HG03097 (cell line): ENCODE data around the gene DNAJC16.
"Not testable (repeated sequence)": the region's sequence is repeated elsewhere in the genome, so short reads cannot be mapped to it uniquely, and the experiment has no call there.

Experiments used
- ATAC-seq: cut with Tn5 transposase; IDR thresholded peaks from one replicate; pipeline ENCODE4 v1.9.1; 2021; ENCODE audit not compliant: unreplicated experiment, low FRiP score

Gene DNAJC16

DNA sequence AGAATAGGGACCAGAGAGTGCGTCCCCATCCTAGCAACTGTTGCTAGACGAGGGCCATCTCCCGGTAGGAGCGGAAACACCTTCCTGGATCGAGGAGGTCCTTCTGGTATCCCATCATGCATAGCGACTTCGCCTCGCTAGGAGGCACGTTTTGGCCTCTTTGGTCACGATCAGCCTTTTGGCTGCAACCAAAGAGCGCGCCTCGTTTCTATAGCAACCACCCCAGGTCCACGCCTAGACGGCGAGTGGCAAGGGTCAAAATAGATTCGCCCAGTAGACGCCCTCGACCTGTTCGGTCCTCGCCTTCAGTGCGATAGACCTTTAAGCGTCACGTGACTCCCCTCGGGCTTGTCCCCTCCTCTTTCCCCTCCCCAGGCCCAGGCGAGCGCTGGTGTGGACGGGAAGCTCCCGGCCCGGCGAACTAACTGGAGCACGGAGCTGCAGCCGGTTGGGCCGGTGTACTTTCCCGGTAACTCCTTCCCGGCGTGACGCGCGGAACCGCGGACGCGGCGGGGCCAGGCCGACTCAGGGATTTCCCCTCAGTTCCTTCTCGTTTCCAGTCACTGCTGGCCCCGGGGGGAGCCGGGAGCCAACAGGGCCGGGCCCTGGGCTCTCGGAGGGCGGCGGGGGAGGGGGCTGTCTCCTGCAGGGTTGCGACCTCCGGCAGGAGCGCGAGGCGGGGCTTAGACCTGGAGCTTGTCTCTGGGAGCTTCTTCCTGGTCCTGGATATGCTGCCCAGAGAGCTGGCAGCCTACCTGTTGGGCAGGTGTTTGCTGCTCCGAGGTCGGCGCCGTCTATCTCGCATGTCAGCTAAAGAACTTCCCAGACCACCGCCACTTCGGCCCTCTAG lies at the start of gene DNAJC16:
Gene DNAJC16, plus strand, starts transcription at position 359 of the 850 bp plus-strand sequence. CDS start 2,258 bp downstream, outside the sequence.
- peak; percentile 66 for ATAC-seq

DNA sequence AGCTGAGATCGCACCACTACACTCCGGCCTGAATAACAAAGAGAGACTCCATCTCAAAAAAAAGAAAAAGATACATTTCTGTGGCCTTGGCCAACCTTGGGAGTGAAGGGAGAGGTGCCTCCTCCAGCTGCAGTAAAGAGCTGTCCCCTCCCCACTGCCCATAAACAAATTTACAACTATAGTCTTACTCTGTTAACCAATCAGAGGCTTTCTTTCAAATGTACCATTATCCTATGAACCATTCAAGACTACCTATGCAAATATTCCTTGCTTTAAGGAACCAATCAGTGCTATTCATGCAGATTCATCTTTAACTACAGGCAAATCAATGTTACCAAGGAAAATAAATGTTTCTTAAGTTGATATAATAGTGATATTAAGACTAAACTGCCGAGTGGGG lies 49.7 kb upstream of the DNAJC16 start:
- no peak for ATAC-seq

DNA sequence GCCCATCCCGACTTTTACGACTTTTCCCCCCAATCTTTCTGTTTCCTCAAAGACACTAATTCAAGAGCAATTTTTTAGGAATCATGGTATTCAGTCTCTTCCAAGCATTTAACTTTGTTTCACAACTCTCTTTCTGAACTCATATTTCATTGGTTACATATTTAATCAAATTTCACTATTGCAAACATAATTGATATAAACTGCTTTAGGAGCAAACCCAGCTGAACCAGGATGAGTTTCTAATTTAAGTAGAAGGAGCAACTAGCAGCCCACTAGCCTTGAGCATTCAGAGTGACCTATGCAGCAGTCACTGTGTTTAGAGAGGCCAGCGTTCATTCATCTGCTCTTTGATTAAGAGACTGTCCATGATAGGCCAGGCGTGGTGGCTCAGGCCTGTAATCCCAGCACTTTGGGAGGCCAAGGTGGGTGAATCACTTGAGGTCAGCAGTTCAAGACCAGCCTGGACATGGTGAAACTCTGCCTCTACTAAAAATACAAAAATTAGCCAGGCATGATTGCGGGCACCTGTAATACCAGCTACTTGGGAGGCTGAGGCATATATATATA lies 48.9 kb upstream of the DNAJC16 start:
- ATAC-seq, result no peak

DNA sequence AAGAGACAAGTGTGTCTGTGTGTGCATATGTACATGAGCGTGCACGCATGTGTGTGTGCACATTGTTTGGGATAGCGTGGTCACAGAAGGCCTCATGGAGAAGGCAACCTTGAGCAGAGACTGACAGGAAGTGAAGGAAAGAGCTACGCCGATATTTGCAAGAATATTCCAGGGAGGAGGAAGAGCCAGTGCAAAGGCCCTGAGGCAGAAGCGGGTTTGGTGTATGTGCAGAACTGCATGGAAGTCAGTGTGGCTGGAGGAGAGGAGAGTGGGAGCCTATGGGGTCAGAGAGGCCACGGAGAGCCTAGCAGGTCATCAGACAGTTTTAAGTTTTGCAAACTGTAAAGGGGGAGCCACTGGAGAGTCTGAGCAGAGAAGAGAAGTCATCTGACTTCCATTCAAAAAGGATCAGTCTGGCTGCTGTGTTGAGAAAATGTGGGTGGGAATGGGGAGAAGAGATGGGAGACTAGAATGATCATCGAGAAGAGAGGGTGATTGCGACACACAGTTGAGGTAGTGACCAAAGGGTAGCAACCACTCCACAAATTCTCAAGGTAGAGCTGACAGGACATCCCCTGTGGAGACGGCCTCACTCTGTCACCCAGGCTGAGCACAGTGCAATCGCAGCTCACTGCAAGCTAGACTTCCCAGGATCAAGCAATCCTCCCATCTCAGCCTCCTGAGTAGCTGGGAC lies 46.8 kb upstream of the DNAJC16 start:
- ATAC-seq, result no peak

DNA sequence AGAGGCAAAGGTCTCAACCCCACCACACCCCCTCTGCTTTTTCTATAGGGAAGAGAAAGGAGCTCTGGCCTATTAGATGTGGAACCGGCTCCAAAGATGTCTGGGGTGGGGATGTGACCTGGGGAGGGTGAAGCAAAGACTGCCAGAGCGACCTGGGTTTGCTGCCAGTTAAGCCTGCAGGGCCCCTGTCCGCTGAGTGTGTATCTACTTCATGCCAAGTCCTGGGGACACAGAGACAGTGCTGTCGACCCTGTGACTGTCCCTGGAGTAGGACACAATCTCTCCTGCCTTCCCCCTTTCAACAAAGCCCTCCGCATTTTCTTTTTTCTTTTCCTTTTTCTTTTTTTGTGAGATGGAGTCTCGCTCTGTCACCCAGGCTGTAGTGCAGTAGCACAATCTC lies 44.2 kb upstream of the DNAJC16 start:
- ATAC-seq, result not testable (repeated sequence)

DNA sequence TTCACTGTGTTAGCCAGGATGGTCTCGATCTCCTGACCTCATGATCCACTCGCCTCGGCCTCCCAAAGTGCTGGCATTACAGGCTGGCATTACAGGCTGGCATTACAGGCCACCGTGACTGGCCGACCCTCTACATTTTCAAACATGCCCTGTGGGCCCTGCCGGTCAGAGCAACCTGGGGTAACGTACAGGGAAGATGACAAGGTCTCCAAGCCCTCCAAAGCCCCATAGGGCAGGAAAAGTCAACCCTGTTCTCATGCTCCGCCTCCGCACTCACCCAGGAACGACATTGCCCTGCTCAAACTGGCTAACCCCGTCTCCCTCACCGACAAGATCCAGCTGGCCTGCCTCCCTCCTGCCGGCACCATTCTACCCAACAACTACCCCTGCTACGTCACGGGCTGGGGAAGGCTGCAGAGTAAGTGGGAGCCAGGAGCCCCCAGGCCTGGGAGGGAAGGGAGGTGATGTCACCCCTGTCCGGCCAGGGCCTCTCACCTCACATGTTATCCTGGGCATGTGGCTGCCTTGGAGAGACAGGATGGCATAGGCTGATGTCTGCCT lies 43.6 kb upstream of the DNAJC16 start:
- not testable (repeated sequence) for ATAC-seq

DNA sequence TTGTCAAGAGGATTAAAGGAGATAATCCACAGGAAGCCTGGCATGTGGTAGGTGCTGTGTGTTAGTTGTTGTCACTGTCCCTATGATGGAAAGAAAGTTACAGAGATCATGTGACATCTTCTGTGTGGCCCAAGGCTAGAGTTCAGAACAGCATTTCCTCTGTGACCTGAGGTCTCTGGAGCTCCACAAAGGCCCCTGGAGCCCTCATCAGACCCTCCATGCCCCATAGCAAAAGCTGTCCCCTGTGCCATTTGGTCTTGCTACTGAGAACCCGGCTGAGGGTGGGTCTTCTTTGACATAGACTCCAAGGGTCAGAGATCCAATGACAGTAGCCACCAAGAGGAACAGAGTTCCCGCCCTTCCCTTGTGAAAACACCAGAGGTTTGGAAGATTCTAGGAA lies 42.7 kb upstream of the DNAJC16 start:
- no peak for ATAC-seq

DNA sequence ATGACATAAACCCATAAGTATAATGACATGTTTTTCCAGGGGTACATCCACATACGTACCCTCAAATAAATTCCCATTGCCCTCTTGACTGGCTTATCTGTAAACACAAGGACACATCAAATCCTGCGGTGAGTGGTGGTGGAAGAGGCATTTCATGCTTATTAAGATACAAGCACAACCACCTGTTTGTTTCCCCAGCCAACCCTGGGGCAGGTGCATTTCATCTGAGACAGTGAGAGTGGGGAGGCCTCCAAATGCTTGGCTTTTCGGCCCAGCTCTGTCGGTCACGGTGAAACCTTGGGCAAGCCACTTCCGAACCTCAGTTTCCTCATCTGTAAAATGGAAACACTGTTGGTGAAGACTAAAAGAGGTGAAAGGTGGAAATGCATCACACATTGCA lies 42.2 kb upstream of the DNAJC16 start:
- not testable (repeated sequence) for ATAC-seq

DNA sequence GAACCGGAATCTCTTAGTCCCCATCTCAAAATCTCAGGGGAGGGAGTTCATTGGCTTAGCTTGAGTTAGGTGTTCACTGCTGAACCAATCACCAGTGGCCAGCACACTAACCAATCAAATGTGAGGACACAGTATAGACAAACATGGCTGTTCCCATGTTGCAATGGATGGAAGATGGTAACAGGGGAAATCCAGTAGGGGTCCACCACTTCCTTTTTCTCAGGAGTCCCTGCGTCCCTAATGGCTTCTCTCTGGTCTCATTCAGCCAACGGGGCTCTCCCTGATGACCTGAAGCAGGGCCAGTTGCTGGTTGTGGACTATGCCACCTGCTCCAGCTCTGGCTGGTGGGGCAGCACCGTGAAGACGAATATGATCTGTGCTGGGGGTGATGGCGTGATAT lies 41.0 kb upstream of the DNAJC16 start:
- no peak for ATAC-seq

DNA sequence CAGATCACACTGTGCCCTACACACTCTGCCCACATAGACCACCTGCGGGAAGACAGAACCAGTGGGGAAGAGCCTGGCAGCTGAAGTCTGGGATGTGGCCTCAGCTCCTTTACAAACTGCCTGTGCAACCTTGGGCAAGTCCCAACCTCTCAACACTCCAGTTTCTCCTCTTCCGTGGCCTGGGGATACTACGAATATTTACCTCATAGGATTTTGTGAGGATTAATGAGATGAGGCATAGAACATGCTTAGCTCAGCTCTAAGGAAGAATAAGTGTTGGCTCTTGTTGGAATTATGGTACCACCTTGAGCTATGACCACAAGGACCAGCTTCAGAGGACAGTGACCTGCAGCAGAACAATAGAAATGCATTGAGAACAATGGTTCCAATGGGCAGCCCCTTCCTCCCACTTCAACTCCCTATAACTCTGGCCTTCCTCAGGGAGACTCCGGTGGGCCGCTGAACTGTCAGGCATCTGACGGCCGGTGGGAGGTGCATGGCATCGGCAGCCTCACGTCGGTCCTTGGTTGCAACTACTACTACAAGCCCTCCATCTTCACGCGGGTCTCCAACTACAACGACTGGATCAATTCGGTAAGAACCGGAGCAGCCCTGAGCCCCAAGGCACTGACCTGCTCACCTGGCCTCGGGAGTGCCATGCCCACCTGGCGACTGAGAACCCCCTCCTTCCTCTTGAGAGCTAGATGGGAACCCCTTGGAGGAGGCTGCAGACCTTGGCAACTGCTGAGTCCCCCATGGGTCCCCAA lies 39.6 kb upstream of the DNAJC16 start:
- ATAC-seq, result not testable (repeated sequence)

DNA sequence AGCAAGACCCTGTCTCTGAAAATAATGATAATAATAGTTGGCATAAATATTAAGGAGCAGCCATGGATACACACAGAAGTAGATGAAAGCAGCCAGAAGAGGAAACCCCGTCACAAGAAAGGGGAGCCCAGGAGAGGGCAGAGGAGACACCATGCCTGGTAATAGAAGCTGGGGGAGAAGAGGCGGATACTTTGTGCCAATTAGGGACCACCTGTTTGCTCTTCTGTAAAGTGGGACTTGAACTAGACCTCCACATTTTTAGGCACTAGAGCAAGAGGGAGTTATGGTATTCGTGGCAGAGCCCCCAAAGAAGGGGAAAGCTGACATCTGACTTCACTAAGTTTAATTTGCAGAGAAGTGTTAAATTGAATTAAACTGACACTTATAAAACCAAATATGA lies 38.3 kb upstream of the DNAJC16 start:
- no peak for ATAC-seq

DNA sequence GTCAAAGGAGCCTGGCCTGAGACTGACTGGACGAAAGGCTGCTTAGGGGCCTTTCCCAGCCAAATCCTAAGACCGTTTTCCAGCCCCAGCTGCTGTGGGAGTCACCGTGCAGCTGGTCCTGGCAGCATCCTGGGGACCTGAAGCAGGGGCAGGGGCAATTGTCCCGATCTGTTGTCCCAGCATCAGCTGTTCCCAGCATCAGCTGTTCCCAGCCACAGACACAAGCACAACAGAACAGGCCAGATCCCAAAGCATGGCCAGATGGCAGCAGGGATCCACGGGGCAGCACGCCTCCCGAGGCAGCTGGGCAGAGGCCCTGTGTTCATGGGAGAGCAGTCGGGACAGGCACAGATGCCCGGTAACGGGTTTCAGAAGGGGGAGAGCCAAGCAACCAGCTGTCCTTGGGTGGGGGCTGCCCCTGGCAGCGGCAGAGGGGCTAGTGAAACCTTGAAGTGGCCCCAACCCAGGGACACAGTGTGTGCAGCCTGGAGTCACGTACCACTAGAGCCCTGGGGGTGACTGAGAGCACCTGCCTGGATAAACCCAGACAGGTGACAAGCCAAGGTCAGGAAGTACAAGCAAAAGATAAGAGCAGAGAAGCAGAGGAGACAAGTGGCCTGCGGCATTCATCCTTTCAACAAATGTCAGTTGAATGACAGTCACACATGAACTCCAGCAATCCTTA lies 37.5 kb upstream of the DNAJC16 start:
- no peak for ATAC-seq

DNA sequence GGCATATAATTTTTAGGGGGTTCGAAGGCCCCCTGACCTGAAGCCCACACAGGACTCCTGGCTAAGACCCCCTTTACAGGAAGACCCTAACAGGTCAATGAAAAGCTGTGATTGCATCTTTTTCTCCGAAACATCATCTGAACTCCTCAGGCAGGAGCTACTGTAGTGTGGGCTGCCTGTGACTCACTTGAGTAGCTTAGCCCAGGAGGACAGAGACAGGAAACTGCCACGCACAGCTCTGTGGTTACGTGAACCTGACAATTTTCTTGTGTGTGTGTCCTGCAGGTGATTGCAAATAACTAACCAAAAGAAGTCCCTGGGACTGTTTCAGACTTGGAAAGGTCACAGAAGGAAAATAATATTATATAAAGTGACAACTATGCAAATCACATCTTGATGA lies 35.6 kb upstream of the DNAJC16 start:
- ATAC-seq, result not testable (repeated sequence)

DNA sequence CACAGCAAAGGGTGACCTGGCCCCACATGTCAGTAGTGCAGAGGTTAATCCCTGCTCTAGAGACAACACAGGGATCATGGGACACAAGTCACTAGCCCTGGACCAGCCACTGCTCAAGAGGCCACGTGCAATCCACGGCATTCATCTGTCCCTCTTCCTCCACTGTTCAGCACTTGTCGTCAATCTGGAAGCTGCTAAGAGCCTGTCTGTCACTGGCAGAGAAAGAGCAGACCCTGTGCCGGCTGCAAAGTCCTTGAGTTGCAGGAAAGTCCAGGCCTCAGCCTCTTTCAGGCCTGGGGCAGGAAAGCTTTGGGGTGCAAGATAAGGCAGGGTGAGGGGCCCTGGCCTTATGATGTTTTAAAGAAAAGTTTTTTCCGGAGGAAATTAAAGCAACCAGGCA lies 34.1 kb upstream of the DNAJC16 start:
- no peak for ATAC-seq

DNA sequence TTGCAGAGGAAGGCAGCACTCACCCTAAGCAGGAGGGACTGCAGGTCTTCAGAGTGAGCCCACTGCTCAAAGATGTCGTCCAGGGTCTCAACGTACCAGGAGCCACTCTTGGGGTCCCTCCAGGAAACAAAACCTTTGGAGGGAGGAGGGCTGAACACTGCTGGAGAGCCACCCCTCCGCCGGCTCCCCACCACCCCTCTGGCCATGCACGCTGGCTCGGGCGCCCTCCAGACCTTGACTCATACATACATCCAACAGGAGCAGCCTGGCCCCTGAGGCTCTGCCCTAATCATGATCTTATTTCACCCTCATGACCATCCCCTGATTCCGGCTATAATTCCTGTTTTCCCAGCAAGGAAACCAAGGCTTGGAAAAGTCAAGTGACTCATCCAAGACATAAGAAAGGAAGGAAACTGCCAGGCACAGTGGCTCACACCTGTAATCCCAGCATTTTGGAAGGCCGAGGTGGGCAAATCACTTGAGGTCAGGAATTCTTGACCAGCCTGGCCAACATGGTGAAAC lies 32.7 kb upstream of the DNAJC16 start:
- ATAC-seq, result no peak

DNA sequence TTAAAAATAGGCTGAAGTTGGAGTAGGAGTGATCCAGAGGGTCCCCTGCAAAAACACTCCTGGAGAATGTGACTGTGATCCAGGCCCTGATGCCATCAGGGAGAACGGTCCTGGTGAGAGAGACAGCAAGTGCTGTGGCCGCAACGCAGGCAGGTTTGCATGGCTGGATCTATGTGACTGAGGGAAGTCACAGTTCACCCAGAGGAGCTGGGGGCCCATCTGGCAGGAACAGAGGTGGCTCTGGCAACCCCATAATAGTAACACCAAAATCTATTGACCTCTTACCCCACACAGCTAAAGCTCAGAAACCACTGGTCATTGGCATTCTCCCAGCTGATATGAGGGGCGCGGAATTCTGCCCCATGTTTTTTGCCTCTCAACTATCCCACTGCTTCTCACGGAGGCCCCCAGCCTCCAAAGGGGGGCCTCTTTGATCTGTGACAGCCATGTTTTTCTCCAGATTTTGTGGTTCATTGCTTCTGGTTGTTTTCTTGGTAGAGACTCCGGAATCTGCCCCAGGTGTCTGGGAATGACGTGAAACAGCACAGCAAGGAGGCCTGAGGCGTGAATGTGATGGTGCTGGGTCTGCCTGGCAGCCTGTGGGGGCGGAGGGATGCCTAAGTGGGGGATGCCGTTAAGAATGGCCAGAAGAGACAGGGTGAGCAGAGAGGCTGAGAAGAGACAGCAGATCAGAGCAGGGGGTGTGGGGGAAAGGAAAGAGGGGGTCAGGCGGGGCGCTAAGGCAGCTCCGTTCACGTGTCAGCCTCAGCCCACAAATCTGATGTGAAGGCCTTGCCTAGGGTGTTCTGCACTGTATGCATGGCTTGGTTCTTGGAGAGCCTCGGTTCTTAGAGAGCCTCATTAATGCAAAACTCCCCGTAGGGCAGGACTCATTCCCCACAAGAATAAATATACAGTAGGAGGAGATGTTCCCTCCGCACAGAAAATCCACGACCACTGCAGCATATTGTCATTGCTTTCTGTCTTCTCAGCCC lies 26.2 kb upstream of the DNAJC16 start:
- ATAC-seq, result no peak

DNA sequence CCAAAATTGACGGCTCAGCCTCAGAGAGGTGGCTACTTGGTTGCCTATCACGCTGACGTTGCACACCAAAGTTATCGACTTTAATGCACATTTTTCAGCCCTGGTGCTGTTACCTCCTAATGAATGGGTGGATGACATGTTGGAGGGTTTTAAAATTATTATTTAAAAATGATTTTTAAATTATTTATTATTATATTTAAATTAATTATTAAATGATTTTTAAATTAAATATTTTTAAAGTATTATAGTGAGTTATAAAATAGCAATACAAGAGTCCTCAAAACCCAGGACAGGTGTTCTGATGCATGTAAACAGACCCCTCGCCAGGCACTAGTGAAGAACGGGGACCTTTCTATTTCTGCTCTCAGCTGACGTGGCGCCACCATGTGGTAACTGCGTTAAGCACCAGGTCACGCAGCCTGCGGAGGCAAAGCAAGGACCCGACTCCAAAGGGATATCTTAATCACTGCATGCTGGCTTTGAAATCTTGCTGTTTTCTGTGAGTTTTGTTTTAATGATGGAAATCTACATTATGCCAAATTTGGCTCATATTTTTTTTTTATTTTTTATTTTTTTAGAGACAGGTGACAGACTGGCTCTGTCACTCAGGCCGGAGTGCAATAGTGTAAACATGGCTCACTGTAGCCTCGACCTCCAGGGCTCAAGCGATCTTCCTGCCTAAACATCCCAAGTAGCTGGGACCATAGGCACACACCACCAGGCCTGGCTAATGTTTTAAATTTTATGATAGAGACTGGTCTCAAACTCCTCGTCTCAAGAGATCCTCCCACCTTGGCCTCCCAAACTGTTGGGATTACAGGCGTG lies 25.2 kb upstream of the DNAJC16 start:
- ATAC-seq, result no peak

DNA sequence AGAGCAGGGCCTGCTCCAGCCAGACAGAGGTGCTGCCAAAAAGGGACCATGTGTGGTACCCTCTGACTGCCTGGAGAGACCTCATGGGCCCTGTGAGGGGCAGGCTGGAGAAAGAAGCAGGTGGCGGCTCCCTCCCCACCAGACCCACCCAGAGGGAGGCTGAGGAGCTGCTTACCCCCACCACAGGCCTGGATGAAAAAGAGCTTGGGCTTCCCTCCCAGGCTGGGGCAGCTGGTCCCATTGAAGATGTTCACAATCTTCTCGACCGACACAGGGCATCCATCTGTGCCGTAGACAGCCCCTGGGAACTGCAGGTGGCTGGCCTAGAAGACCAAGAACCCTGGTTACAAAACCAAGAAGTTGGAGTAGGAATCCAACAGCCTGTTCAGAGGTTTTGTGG lies 22.2 kb upstream of the DNAJC16 start:
- no peak for ATAC-seq
